ENCODE measurements around the gene ASTN2.

DNA sequence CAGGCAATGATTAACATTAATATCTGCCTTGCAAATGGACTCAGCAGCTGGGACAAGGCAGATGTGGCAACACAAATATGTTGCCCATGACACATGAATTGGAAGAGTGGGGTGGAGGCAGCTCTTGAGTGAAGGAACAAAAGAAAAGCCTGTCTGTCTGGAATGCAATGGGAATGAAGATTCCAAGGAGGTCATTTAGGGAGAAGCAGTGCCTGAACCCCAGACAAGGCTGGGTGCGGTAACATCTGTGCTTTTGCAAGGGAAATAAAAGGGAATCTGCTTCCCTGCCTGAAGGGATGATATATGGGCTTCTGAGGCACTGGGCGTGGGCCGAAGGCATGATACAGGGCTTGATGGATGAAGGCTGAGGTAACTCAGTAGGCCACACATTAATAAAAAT, 821.9 kb downstream of the ASTN2 start:
- TF ChIP-seq, protein P1, sequence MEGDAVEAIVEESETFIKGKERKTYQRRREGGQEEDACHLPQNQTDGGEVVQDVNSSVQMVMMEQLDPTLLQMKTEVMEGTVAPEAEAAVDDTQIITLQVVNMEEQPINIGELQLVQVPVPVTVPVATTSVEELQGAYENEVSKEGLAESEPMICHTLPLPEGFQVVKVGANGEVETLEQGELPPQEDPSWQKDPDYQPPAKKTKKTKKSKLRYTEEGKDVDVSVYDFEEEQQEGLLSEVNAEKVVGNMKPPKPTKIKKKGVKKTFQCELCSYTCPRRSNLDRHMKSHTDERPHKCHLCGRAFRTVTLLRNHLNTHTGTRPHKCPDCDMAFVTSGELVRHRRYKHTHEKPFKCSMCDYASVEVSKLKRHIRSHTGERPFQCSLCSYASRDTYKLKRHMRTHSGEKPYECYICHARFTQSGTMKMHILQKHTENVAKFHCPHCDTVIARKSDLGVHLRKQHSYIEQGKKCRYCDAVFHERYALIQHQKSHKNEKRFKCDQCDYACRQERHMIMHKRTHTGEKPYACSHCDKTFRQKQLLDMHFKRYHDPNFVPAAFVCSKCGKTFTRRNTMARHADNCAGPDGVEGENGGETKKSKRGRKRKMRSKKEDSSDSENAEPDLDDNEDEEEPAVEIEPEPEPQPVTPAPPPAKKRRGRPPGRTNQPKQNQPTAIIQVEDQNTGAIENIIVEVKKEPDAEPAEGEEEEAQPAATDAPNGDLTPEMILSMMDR (IDR thresholded peaks at IDR 0.05): no peak
- no peak for TF ChIP-seq EP300 (IDR thresholded peaks at IDR 0.05)
- no peak for TF ChIP-seq POLR2A (IDR thresholded peaks at IDR 0.05)
